ENCODE results near the gene ANKDD1B. TPM values are rescaled to one million over a fixed set of nuclear protein-coding genes. Genes with fewer than 3 reads are reported as not detected.

The ANKDD1B gene
- polyA plus RNA-seq, 3 donors, result 0.32 TPM; not detected in 2

DNA sequence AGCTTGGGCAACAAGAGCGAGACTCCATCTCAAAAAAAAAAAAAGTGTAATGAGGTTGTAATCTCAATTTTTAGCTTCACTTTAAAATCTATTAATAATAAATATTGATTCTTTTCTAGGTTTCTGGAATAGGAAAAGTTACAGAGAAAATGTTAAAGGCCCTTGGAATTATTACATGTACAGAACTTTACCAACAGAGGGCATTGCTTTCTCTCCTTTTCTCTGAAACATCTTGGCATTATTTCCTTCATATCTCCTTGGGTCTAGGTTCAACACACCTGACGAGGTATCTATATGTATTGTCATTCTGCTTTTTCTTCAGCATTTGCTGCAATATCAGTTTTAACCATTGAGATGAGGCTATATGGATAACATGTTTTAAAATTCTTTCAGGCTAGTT, 26.6 kb upstream of the ANKDD1B start:
- Mint-ChIP-seq H3K36me3 (peaks cover 46 to 48% of the 10 kb centered on the region in 2 donors), H3K4me1 (no peaks in the 10 kb centered on the region), H3K27ac (no peak overlapping the region), H3K9me3 (peaks cover 0 to 2% (median 0%) of the 10 kb centered on the region in 7 donors), H3K27me3 (ENCODE audit: low read depth in 3 of 3) (no peaks in the 10 kb centered on the region), H3K4me3 (no peak overlapping the region)
- no peaks in the 10 kb centered on the region for H3K4me1 ChIP-seq (ENCODE audit: control insufficient read depth in 1 of 2, insufficient read depth in 2 of 2, low read length in 2 of 2)
- H3K27me3 ChIP-seq (ENCODE audit: control insufficient read depth in 2 of 2, insufficient read depth in 2 of 2, low read length in 2 of 2), result no peaks in the 10 kb centered on the region
- WGBS (ENCODE audit: insufficient coverage), result no CpG with 5 or more reads among the region's 2 CpGs
- DNase-seq, result no peak
- H2AFZ ChIP-seq (ENCODE audit: insufficient read depth, low read depth, low read length, poor library complexity, severe bottlenecking), result no peak overlapping the region
- no peak overlapping the region for H3K4me3 ChIP-seq (replicated peaks in 1 of 3; ENCODE audit: low read depth in 2 of 3, low read length in 3 of 3)
- H4K20me1 ChIP-seq (ENCODE audit: insufficient read depth, low read length), result no peaks in the 10 kb centered on the region
- intact Hi-C loops (cut with micrococcal nuclease), result no loop called here
- H3K79me2 ChIP-seq (ENCODE audit: insufficient read depth, low read length), result no peaks in the 10 kb centered on the region
- no peak overlapping the region for H3K4me2 ChIP-seq (replicated peaks; ENCODE audit: extremely low read depth, low read length, poor library complexity, severe bottlenecking)
- TF ChIP-seq, protein P1, sequence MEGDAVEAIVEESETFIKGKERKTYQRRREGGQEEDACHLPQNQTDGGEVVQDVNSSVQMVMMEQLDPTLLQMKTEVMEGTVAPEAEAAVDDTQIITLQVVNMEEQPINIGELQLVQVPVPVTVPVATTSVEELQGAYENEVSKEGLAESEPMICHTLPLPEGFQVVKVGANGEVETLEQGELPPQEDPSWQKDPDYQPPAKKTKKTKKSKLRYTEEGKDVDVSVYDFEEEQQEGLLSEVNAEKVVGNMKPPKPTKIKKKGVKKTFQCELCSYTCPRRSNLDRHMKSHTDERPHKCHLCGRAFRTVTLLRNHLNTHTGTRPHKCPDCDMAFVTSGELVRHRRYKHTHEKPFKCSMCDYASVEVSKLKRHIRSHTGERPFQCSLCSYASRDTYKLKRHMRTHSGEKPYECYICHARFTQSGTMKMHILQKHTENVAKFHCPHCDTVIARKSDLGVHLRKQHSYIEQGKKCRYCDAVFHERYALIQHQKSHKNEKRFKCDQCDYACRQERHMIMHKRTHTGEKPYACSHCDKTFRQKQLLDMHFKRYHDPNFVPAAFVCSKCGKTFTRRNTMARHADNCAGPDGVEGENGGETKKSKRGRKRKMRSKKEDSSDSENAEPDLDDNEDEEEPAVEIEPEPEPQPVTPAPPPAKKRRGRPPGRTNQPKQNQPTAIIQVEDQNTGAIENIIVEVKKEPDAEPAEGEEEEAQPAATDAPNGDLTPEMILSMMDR (IDR thresholded peaks at IDR 0.05), result peak; percentile 26
- H3K36me3 ChIP-seq (replicated peaks in 1 of 2; ENCODE audit: control insufficient read depth in 1 of 2, insufficient read depth in 2 of 2, low read length in 2 of 2), result peaks cover 54 to 88% of the 10 kb centered on the region in 2 donors
- no peaks in the 10 kb centered on the region for H3K9me3 ChIP-seq (replicated peaks in 1 of 2; ENCODE audit: control insufficient read depth in 1 of 2, insufficient read depth in 1 of 2, low read length in 2 of 2)
- H3K9ac ChIP-seq (ENCODE audit: insufficient read depth, low read length, poor library complexity, severe bottlenecking), result no peak overlapping the region
- H3K27ac ChIP-seq (ENCODE audit: low read depth in 1 of 2, low read length in 2 of 2), result no peak overlapping the region

DNA sequence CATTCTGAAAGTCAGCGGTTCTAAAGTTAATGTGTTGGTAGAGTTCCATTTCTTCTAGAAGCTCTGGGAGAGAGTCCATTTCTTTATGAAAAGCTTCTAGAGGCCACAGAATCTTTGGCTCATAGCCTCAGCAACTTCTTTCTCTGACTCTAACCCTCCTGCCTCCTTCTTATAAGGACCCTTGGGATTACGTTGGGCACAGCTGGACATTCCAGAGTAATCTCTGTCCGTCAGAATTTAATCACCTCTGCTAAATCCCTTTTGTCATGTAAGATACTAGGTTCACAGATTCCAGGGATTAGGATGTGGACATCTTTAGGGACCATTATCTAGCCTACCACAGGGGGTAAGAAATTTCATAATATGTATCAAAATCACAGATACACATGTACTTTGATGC, 22.6 kb upstream of the ANKDD1B start:
- H3K4me1 ChIP-seq (ENCODE audit: control insufficient read depth in 1 of 2, insufficient read depth in 2 of 2, low read length in 2 of 2), result no peaks in the 10 kb centered on the region
- Mint-ChIP-seq H3K4me1 (no peaks in the 10 kb centered on the region), H3K27ac (no peak overlapping the region), H3K27me3 (ENCODE audit: low read depth in 3 of 3) (peaks cover 0 to 1% (median 0%) of the 10 kb centered on the region in 3 donors), H3K36me3 (peaks cover 57 to 58% of the 10 kb centered on the region in 2 donors), H3K4me3 (no peak overlapping the region), H3K9me3 (no peaks in the 10 kb centered on the region)
- H3K79me2 ChIP-seq (ENCODE audit: insufficient read depth, low read length), result no peaks in the 10 kb centered on the region
- no peak overlapping the region for H3K27ac ChIP-seq (ENCODE audit: low read depth in 1 of 2, low read length in 2 of 2)
- DNase-seq, result no peak
- peaks cover 64 to 94% of the 10 kb centered on the region in 2 donors for H3K36me3 ChIP-seq (replicated peaks in 1 of 2; ENCODE audit: control insufficient read depth in 1 of 2, insufficient read depth in 2 of 2, low read length in 2 of 2)
- no peak overlapping the region for H2AFZ ChIP-seq (ENCODE audit: insufficient read depth, low read depth, low read length, poor library complexity, severe bottlenecking)
- intact Hi-C loops (cut with micrococcal nuclease), result no loop called here
- H3K27me3 ChIP-seq (ENCODE audit: control insufficient read depth in 2 of 2, insufficient read depth in 2 of 2, low read length in 2 of 2), result no peaks in the 10 kb centered on the region
- no peaks in the 10 kb centered on the region for H4K20me1 ChIP-seq (ENCODE audit: insufficient read depth, low read length)
- H3K9me3 ChIP-seq (replicated peaks in 1 of 2; ENCODE audit: control insufficient read depth in 1 of 2, insufficient read depth in 1 of 2, low read length in 2 of 2), result no peaks in the 10 kb centered on the region
- no peak overlapping the region for H3K4me2 ChIP-seq (replicated peaks; ENCODE audit: extremely low read depth, low read length, poor library complexity, severe bottlenecking)
- no peak overlapping the region for H3K4me3 ChIP-seq (replicated peaks in 1 of 3; ENCODE audit: low read depth in 2 of 3, low read length in 3 of 3)
- no peak overlapping the region for H3K9ac ChIP-seq (ENCODE audit: insufficient read depth, low read length, poor library complexity, severe bottlenecking)
- TF ChIP-seq, protein P1 (IDR thresholded peaks at IDR 0.05), result no peak
- no CpG with 5 or more reads among the region's 3 CpGs for WGBS (ENCODE audit: insufficient coverage)
